ENCODE results near the gene CBLC. TPM values are rescaled to one million over a fixed set of nuclear protein-coding genes. Genes with fewer than 3 reads are reported as not detected.
A peak's percentile ranks its signal among the peaks of the same experiment; 100 is the strongest.

Gene CBLC
- total and polyA plus RNA-seq, 2 of the 4 experiments (the other 2 are of a cell fraction), result not detected

GRCh38 chr19:44770550-44771257 lies 7.0 kb upstream of the CBLC start:
- H3K36me3 ChIP-seq (ENCODE audit: control insufficient read depth, insufficient read depth, low read length), result no peaks in the 10 kb centered on the region
- dilution Hi-C loops (cut with HindIII; ENCODE audit: low sequenced_read_pairs, unreplicated experiment), result no loop called here

More at GRCh38 chr19:44770550-44771257, 7.0 kb upstream of the CBLC start:
- Histone ChIP-seq H3K27ac (ENCODE audit: insufficient read depth, low read length) (peak overlapping the region; percentile 59), H3K4me2 (ENCODE audit: low read depth, low read length) (peak overlapping the region; percentile 76), H4K5ac (ENCODE audit: low read depth, low read length) (peak overlapping the region; percentile 66), H3K56ac (ENCODE audit: extremely low read depth, insufficient read depth, low read length) (peak overlapping the region; percentile 5; the same call in 1 of the 2 replicates), H2BK20ac (ENCODE audit: low read depth, low read length) (peak overlapping the region; percentile 97), H3K9me1 (ENCODE audit: insufficient read depth, low read length) (peaks cover 10% of the 10 kb centered on the region), H2AFZ (replicated peaks; ENCODE audit: low read length, poor library complexity) (peak overlapping the region; percentile 68), H2AK9ac (replicated peaks; ENCODE audit: low read depth, low read length, poor library complexity) (no peak overlapping the region), H3K27me3 (ENCODE audit: control insufficient read depth, insufficient read depth, low read length) (no peaks in the 10 kb centered on the region), H2BK15ac (ENCODE audit: low read depth, low read length) (peak overlapping the region; percentile 94), H4K20me1 (ENCODE audit: insufficient read depth, low read length) (no peaks in the 10 kb centered on the region), H2BK5ac (ENCODE audit: low read depth, low read length, poor library complexity, severe bottlenecking) (peak overlapping the region; percentile 64), H2AK5ac (ENCODE audit: low read depth, low read length) (peak overlapping the region; percentile 78), H3K23ac (ENCODE audit: low read depth, low read length) (peak overlapping the region; percentile 74; the same call in 1 of the 2 replicates), H3K18ac (ENCODE audit: low read depth, low read length) (peak overlapping the region; percentile 74), H3K9me3 (ENCODE audit: control insufficient read depth, insufficient read depth, low read length) (peaks cover 3% of the 10 kb centered on the region; the same call in 1 of the 2 replicates), H4K8ac (ENCODE audit: low read depth in 2 of 2, low read length in 2 of 2) (peak overlapping the region; percentile 74 to 98; a peak in 3 of 4 replicates), H3K4me1 (ENCODE audit: control insufficient read depth, insufficient read depth, low read length) (peaks cover 12% of the 10 kb centered on the region), H3K4me3 (ENCODE audit: insufficient read depth, low read depth, low read length) (no peak overlapping the region), H4K91ac (ENCODE audit: insufficient read depth, low read depth, low read length) (peak overlapping the region; percentile 85; the same call in 1 of the 2 replicates), H3K14ac (replicated peaks; ENCODE audit: low read depth, low read length) (peak overlapping the region; percentile 98), H3K79me1 (ENCODE audit: low read depth in 1 of 2, low read length in 2 of 2) (no peaks in the 10 kb centered on the region; a peak in 1 of 4 replicates), H2BK120ac (ENCODE audit: low read depth, low read length) (peak overlapping the region; percentile 96), H3K4ac (ENCODE audit: low read depth, low read length) (peak overlapping the region; percentile 92), H3K9ac (ENCODE audit: low read depth, low read length) (peak overlapping the region; percentile 72)
- peak; percentile 93 for ATAC-seq (ENCODE audit: low read depth)
- peak; percentile 48; the same call in 1 of the 2 replicates for TF ChIP-seq MAZ (IDR thresholded peaks at IDR 0.05; ENCODE audit: borderline replicate concordance, low read depth, low read length)
- TF ChIP-seq RCOR1 (IDR thresholded peaks at IDR 0.05; ENCODE audit: insufficient replicate concordance, low read length), result no peak
- TF ChIP-seq CHD1 (IDR thresholded peaks at IDR 0.05; ENCODE audit: low read depth, low read length), result no peak
- TF ChIP-seq RAD21 (IDR thresholded peaks at IDR 0.05; ENCODE audit: low read length), result peak; percentile 95
- peak; percentile 95 for TF ChIP-seq CTCF (conservative IDR thresholded peaks at IDR 0.05; ENCODE audit: low read depth, low read length)
- no peak for TF ChIP-seq POLR2A (IDR thresholded peaks at IDR 0.05; ENCODE audit: low read depth, low read length)
- TF ChIP-seq SMC3 (IDR thresholded peaks at IDR 0.05; ENCODE audit: low read depth, low read length), result peak; percentile 91
- BruUV-seq (replicated peaks), result no TSS peak
- peak; percentile 91 for DNase-seq
- intact Hi-C loops (cut with micrococcal nuclease) (loop anchor here (1.0 to 5.0 kb wide), 3 partner anchors 46 to 183 kb away; no protein-coding TSS in a partner anchor), in situ Hi-C loops (cut with MboI; ENCODE audit: low sequenced_read_pairs) (loop anchor here (5.0 kb wide), 1 partner anchor 48 kb away; no protein-coding TSS in a partner anchor)
- POLR2A ChIA-PET (ENCODE audit: unreplicated experiment), result no interaction called here
- CTCF ChIA-PET, result interaction anchor here (0.5 to 6.0 kb wide), 16 partner anchors 13 to 332 kb away, joined by 3 to 71 read pairs (median 4); no protein-coding TSS in a partner anchor
- no CpG with 5 or more reads among the region's 15 CpGs for WGBS, 2 experiments (ENCODE audit: extremely low coverage in 2 of 2, insufficient read length in 1 of 2)

Data from IMR-90 (cell line).